CD14-positive monocyte (primary cell): ENCODE measurements around the gene SYNPO2L. TPM values are rescaled to one million over a fixed set of nuclear protein-coding genes. Genes with fewer than 3 reads are reported as not detected.

Experiments used
- DNase-seq, 3 donors: peaks; one replicate each; pipeline ENCODE4 v3.0.0-alpha.2; 2011 to 2022
- H2AFZ ChIP-seq: 2 replicates; pipeline ENCODE4 v1.6.0; 2012; ENCODE audit warnings: mild to moderate bottlenecking, low read depth, low read length, inconsistent platforms; ENCODE audit not compliant: insufficient read depth, poor library complexity, severe bottlenecking
- H3K27ac ChIP-seq, 2 donors: 1 replicate in 1 of 2; 2 replicates in 1 of 2; pipeline ENCODE4 v1.5.1; 2012 to 2013; ENCODE audit warnings: low read length in 2 of 2, control low read depth in 1 of 2, inconsistent platforms in 1 of 2, low read depth in 1 of 2, mild to moderate bottlenecking in 1 of 2
- H3K27me3 ChIP-seq, 2 donors: one replicate each; pipeline versions ENCODE4 v1.6.0 to v1.6.1; 2011 to 2013; ENCODE audit warnings: low read length in 2 of 2; ENCODE audit not compliant: control insufficient read depth in 2 of 2, insufficient read depth in 2 of 2
- H3K36me3 ChIP-seq, 2 donors: replicated peaks in 1 of 2; 1 replicate in 1 of 2; 2 replicates in 1 of 2; pipeline versions ENCODE4 v1.5.1 to v1.6.1; 2012 to 2013; ENCODE audit warnings: low read length in 2 of 2, control low read depth in 1 of 2, inconsistent platforms in 1 of 2, mild to moderate bottlenecking in 1 of 2; ENCODE audit not compliant: insufficient read depth in 2 of 2, control insufficient read depth in 1 of 2
- H3K4me1 ChIP-seq, 2 donors: 1 replicate in 1 of 2; 2 replicates in 1 of 2; pipeline versions ENCODE4 v1.5.1 to v1.6.1; 2012 to 2013; ENCODE audit warnings: low read length in 2 of 2, control low read depth in 1 of 2, inconsistent platforms in 1 of 2, mild to moderate bottlenecking in 1 of 2, moderate library complexity in 1 of 2; ENCODE audit not compliant: insufficient read depth in 2 of 2, control insufficient read depth in 1 of 2
- H3K4me2 ChIP-seq: replicated peaks from 2 replicates; pipeline ENCODE3; 2012; ENCODE audit warnings: low read length, moderate library complexity, mild to moderate bottlenecking; ENCODE audit not compliant: poor library complexity, severe bottlenecking; ENCODE audit errors: extremely low read depth
- H3K4me3 ChIP-seq, 3 experiments: fragments of 200-600 bp in 1 of 3; sonication (generic) in 1 of 3; replicated peaks in 1 of 3; 1 replicate in 2 of 3; 2 replicates in 1 of 3; pipeline ENCODE4 v1.5.1; 2011 to 2013; ENCODE audit warnings: low read length in 3 of 3, mild to moderate bottlenecking in 3 of 3, control low read depth in 2 of 3, low read depth in 2 of 3, inconsistent platforms in 1 of 3, moderate library complexity in 1 of 3
- H3K79me2 ChIP-seq: 2 replicates; pipeline ENCODE4 v1.6.0; 2012; ENCODE audit warnings: mild to moderate bottlenecking, control low read depth, inconsistent platforms, low read length, moderate library complexity; ENCODE audit not compliant: insufficient read depth
- H3K9ac ChIP-seq: 2 replicates; pipeline ENCODE4 v1.6.0; 2017; ENCODE audit warnings: low read length, mild to moderate bottlenecking; ENCODE audit not compliant: insufficient read depth, poor library complexity, severe bottlenecking
- H3K9me3 ChIP-seq, 2 donors: replicated peaks in 1 of 2; 1 replicate in 1 of 2; 2 replicates in 1 of 2; pipeline versions ENCODE4 v1.5.1 to v1.6.1; 2012 to 2013; ENCODE audit warnings: low read length in 2 of 2, control low read depth in 1 of 2; ENCODE audit not compliant: control insufficient read depth in 1 of 2, insufficient read depth in 1 of 2
- H4K20me1 ChIP-seq: 2 replicates; pipeline ENCODE4 v1.6.0; 2012; ENCODE audit warnings: mild to moderate bottlenecking, low read length, control low read depth, moderate library complexity; ENCODE audit not compliant: insufficient read depth
- H3K27ac Mint-ChIP-seq, 7 donors: one replicate each; pipeline ENCODE4 v1.8.0; 2020; ENCODE audit warnings: mild to moderate bottlenecking in 7 of 7, mixed read lengths in 7 of 7, moderate library complexity in 6 of 7, inconsistent platforms in 2 of 7
- H3K27me3 Mint-ChIP-seq, 3 donors: one replicate each; pipeline ENCODE4 v1.8.0; 2021 to 2022; ENCODE audit warnings: low read depth in 3 of 3, mild to moderate bottlenecking in 3 of 3, mixed read lengths in 3 of 3, moderate library complexity in 3 of 3, inconsistent platforms in 1 of 3
- H3K36me3 Mint-ChIP-seq, 2 donors: one replicate each; pipeline ENCODE4 v1.8.0; 2020; ENCODE audit warnings: mixed read lengths in 2 of 2, inconsistent platforms in 1 of 2, mild to moderate bottlenecking in 1 of 2
- H3K4me1 Mint-ChIP-seq: one replicate; pipeline ENCODE4 v1.8.0; 2020; ENCODE audit warnings: mild to moderate bottlenecking, mixed read lengths
- H3K4me3 Mint-ChIP-seq, 2 donors: one replicate each; pipeline ENCODE4 v1.8.0; 2020; ENCODE audit warnings: mild to moderate bottlenecking in 2 of 2, mixed read lengths in 2 of 2, moderate library complexity in 1 of 2
- H3K9me3 Mint-ChIP-seq, 7 donors: one replicate each; pipeline ENCODE4 v1.8.0; 2020 to 2022; ENCODE audit warnings: mixed read lengths in 7 of 7, mild to moderate bottlenecking in 6 of 7, moderate library complexity in 6 of 7, inconsistent platforms in 2 of 7
- CTCF ChIP-seq: fragments of 200-600 bp; IDR thresholded peaks from one replicate; pipeline ENCODE4 v1.8.0; 2022; ENCODE audit warnings: antibody characterized with exemption, mild to moderate bottlenecking
- WGBS: methylation state at CpG from one replicate; pipeline ENCODE4 v1.1.5; 2013; ENCODE audit warnings: missing lambda C conversion rate; ENCODE audit not compliant: insufficient coverage; 5-methylcytosine and 5-hydroxymethylcytosine counted together
- intact Hi-C, 2 donors: fragments of 100-400 bp; cut with micrococcal nuclease; formaldehyde crosslinking; loops; one replicate each; pipeline versions ENCODE4 v1.15.0 to v1.15.1; 2023
- polyA plus RNA-seq, 3 donors: library from polyadenylated mRNA; depleted of rRNA in 1 of 3; unstranded in 2 of 3; stranded (reverse) in 1 of 3; fragments of 300-500 nt in 2 of 3; fragments of >200 nt in 1 of 3; fragmentation: Illumina TruSeq in 2 of 3; gene quantifications; 1 replicate in 2 of 3; 2 replicates in 1 of 3; pipeline ENCODE4 v1.2.3, GENCODE V29; 2012 to 2021

The SYNPO2L gene
- polyA plus RNA-seq, 3 donors: not detected

- Histone ChIP-seq H3K27me3 (no peaks in the 10 kb centered on the region), H3K9me3 (no peaks in the 10 kb centered on the region), H3K36me3 (no peaks in the 10 kb centered on the region), H3K4me1 (peaks cover 26 to 30% of the 10 kb centered on the region in 2 donors), H4K20me1 (no peaks in the 10 kb centered on the region), H3K4me3 (no peak overlapping the region), H3K27ac (no peak overlapping the region), H3K79me2 (no peaks in the 10 kb centered on the region), H3K9ac (no peak overlapping the region), H2AFZ (peak overlapping the region; percentile 56), H3K4me2 (no peak overlapping the region)
- WGBS: 40% methylated on average over 1 of the region's 2 CpGs
- H3K27ac Mint-ChIP-seq: peak overlapping the region in 2 of 7 donors; percentile 40 to 70
- H3K9me3 Mint-ChIP-seq: no peaks in the 10 kb centered on the region
- DNase-seq: no peak
- H3K4me3 Mint-ChIP-seq: no peak overlapping the region
- no peaks in the 10 kb centered on the region for H3K36me3 Mint-ChIP-seq
- intact Hi-C loops: no loop called here
- peaks cover 41% of the 10 kb centered on the region for H3K4me1 Mint-ChIP-seq
- peaks cover 3 to 6% (median 5%) of the 10 kb centered on the region in 3 donors for H3K27me3 Mint-ChIP-seq
- TF ChIP-seq CTCF: no peak
Observed at GRCh38 chr10:73643362-73643761, 12.5 kb downstream of the SYNPO2L start.

DNA sequence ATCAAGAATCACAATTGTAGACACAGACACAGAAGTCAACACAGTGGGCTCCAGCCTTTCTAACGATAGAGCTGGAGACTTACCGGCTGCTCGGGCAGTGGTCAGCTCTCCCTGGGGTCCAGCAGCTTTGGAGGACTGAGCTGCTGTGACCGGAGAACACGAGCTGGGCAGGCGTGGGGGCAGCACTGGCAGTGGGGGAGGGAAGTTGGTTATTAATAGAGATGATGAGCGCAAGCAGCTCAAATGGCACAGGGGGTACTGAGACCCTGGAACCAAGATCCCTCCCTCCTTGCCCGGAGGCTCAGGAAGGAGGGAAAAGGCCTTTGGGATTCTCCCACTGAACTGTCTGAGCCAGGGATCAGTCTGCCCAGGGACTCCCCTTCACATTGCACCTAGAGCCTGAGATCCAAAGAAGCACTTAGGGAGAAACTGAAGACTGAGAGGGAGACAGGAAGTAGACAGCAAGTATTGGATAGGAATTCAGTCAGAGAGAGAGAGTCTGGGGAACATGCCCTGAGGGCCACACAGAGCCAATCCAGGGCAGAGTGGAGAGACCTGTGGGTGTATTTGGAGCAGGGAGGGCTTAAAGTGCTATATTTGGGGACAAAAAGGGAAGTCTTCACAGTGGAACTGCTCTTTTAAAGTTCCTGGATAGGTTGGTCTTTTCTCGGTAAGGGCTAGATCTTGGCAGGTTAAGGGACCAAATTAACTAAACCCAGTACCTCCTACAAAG is 14.3 kb downstream of the SYNPO2L start, which contains the start of gene MYOZ1:
Gene MYOZ1 (minus strand): TSS at position 147 of the 733 bp plus-strand sequence. CDS start 1,457 bp downstream, outside the sequence.
- H4K20me1 ChIP-seq: no peaks in the 10 kb centered on the region
- Mint-ChIP-seq H3K4me3 (no peak within 1 kb of the TSS), H3K9me3 (no peaks in the 10 kb centered on the region), H3K27ac (peak within 1 kb of the TSS in 2 of 7 donors; percentile 38 to 47), H3K4me1 (peaks cover 30% of the 10 kb centered on the region), H3K27me3 (peaks cover 0 to 3% (median 0%) of the 10 kb centered on the region in 3 donors), H3K36me3 (no peaks in the 10 kb centered on the region)
- no peak within 1 kb of the TSS for H3K4me3 ChIP-seq
- TF ChIP-seq CTCF: no peak
- peaks cover 14 to 17% of the 10 kb centered on the region in 2 donors for H3K4me1 ChIP-seq
- intact Hi-C loops: no loop called here
- H3K9me3 ChIP-seq: no peaks in the 10 kb centered on the region
- no peaks in the 10 kb centered on the region for H3K79me2 ChIP-seq
- no peaks in the 10 kb centered on the region for H3K36me3 ChIP-seq
- H2AFZ ChIP-seq: peak within 1 kb of the TSS; percentile 30
- H3K27ac ChIP-seq: no peak within 1 kb of the TSS
- H3K27me3 ChIP-seq: no peaks in the 10 kb centered on the region
- H3K9ac ChIP-seq: no peak within 1 kb of the TSS
- WGBS: 94% methylated on average over 3 of the region's 9 CpGs
- no peak for DNase-seq
- no peak within 1 kb of the TSS for H3K4me2 ChIP-seq
